Lung (tissue), 16 donors: ENCODE results near the gene FEV. TPM values are rescaled to one million over a fixed set of nuclear protein-coding genes. Genes with fewer than 3 reads are reported as not detected.

Experiments
- ATAC-seq: fragments of 200-7000 bp; cut with Tn5 transposase; one replicate; pipeline ENCODE4 v1.9.1; 2020; ENCODE audit warnings: moderate number of reproducible peaks; ENCODE audit not compliant: insufficient read depth, low FRiP score
- DNase-seq, 3 donors: peaks; one replicate each; pipeline ENCODE4 v3.0.0-alpha.2; 2013 to 2017
- H3K27ac ChIP-seq, 2 donors: one replicate each; pipeline ENCODE4 v1.5.1; 2013; ENCODE audit warnings: mild to moderate bottlenecking in 2 of 2, moderate library complexity in 2 of 2, control low read depth in 1 of 2, inconsistent platforms in 1 of 2, low read depth in 1 of 2, low read length in 1 of 2
- H3K27me3 ChIP-seq, 3 donors: one replicate each; pipeline ENCODE4 v1.5.1; 2013; ENCODE audit warnings: low read length in 2 of 3; ENCODE audit not compliant: control insufficient read depth in 3 of 3, insufficient read depth in 3 of 3
- H3K36me3 ChIP-seq, 4 donors: one replicate each; pipeline ENCODE4 v1.5.1; 2013; ENCODE audit warnings: low read length in 4 of 4, mild to moderate bottlenecking in 1 of 4, moderate library complexity in 1 of 4; ENCODE audit not compliant: control insufficient read depth in 4 of 4, insufficient read depth in 4 of 4
- H3K4me1 ChIP-seq, 5 donors: one replicate each; pipeline ENCODE4 v1.5.1; 2013; ENCODE audit warnings: low read length in 5 of 5, mild to moderate bottlenecking in 2 of 5, moderate library complexity in 1 of 5; ENCODE audit not compliant: control insufficient read depth in 5 of 5, insufficient read depth in 5 of 5
- H3K4me3 ChIP-seq: one replicate; pipeline ENCODE4 v1.5.1; 2013; ENCODE audit warnings: mild to moderate bottlenecking, control low read depth, moderate library complexity
- H3K9ac ChIP-seq, 2 donors: one replicate each; pipeline ENCODE4 v1.5.1; 2013; ENCODE audit warnings: low read length in 2 of 2, control low read depth in 1 of 2; ENCODE audit not compliant: insufficient read depth in 1 of 2
- H3K9me3 ChIP-seq, 4 donors: one replicate each; pipeline ENCODE4 v1.5.1; 2013; ENCODE audit warnings: low read length in 3 of 4, mild to moderate bottlenecking in 1 of 4, moderate library complexity in 1 of 4; ENCODE audit not compliant: control insufficient read depth in 4 of 4, insufficient read depth in 3 of 4
- WGBS, 2 donors: extraction: QIAGEN DNeasy Blood & Tissue Kit; methylation state at CpG; one replicate each; pipeline ENCODE4 v1.1.7; 2013; 5-methylcytosine and 5-hydroxymethylcytosine counted together
- long read RNA-seq, 5 donors: transcript quantifications; one replicate each; lab custom pipeline, GENCODE V29; 2026
- polyA plus RNA-seq, 2 donors: library from polyadenylated mRNA; stranded (reverse); fragments of 200-250 nt; gene quantifications; one replicate each; pipeline ENCODE4 v1.2.1, GENCODE V29; 2013
- total RNA-seq, 2 donors: library from RNA; depleted of rRNA in 1 of 2; stranded (reverse); fragments of >200 nt in 1 of 2; gene quantifications; one replicate each; pipeline ENCODE4 v1.2.1, GENCODE V29; 2014 to 2021
- TF ChIP-seq, protein P1 (sequence below): IDR thresholded peaks from 2 replicates; pipeline ENCODE4 v1.5.1; 2012; ENCODE audit warnings: mild to moderate bottlenecking; ENCODE audit errors: control extremely low read depth, extremely low read depth
- donor health status: control.
- donor health status: control.
- donor health status: Bipolar disorder and iron deficiency.
- donor health status: healthy.
- donor health status: DM: yes; HTN: yes; CAD: no.

The FEV gene
- total RNA-seq (not detected), polyA plus RNA-seq (not detected)
- long read RNA-seq, donor 1 = 0 reads
- long read RNA-seq, donor 2 = 0 reads
- long read RNA-seq, donor 3 = 0 reads
- long read RNA-seq, donor 4 = 0 reads
- long read RNA-seq, donor 5 = 0 reads

DNA sequence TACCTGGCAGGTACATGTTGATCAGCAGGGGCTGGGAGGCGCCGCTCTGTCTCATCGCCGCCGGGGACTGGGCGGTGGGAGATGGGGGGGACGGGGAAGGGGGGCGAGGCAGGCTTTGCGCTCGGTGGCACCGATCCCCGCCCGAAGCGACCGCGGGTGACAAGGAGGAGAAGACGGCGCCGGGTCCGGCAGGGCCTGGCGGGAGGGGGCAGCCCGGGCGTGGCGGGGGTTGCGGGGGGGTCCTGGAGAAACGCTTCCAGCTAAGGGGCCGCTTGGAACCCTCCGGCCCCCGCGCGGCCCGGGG lies at the start of gene FEV:
Gene FEV, minus strand, starts transcription at position 164 of the 304 bp plus-strand sequence. Its CDS starts 109 bp downstream, at position 55.
- 1 to 3% methylated on average over 17 to 32 of the region's 32 CpGs for WGBS, 2 donors
- H3K4me3 ChIP-seq = no peak within 1 kb of the TSS
- no peak for DNase-seq

GRCh38 chr2:219032051-219032745 lies 47.2 kb upstream of the FEV start:
- DNase-seq = no peak
- Histone ChIP-seq H3K4me1 (no peaks in the 10 kb centered on the region), H3K9me3 (no peaks in the 10 kb centered on the region), H3K4me3 (no peak overlapping the region), H3K27ac (no peak overlapping the region), H3K9ac (no peak overlapping the region), H3K36me3 (no peaks in the 10 kb centered on the region), H3K27me3 (peaks cover 0 to 3% (median 0%) of the 10 kb centered on the region in 3 donors)
- TF ChIP-seq, protein P1, sequence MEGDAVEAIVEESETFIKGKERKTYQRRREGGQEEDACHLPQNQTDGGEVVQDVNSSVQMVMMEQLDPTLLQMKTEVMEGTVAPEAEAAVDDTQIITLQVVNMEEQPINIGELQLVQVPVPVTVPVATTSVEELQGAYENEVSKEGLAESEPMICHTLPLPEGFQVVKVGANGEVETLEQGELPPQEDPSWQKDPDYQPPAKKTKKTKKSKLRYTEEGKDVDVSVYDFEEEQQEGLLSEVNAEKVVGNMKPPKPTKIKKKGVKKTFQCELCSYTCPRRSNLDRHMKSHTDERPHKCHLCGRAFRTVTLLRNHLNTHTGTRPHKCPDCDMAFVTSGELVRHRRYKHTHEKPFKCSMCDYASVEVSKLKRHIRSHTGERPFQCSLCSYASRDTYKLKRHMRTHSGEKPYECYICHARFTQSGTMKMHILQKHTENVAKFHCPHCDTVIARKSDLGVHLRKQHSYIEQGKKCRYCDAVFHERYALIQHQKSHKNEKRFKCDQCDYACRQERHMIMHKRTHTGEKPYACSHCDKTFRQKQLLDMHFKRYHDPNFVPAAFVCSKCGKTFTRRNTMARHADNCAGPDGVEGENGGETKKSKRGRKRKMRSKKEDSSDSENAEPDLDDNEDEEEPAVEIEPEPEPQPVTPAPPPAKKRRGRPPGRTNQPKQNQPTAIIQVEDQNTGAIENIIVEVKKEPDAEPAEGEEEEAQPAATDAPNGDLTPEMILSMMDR = no peak
- WGBS, 2 donors = 81 to 85% methylated on average over 23 of the region's 23 CpGs
- ATAC-seq = no peak

More for the DNA sequence above, at the start of gene FEV:
- no peak for ATAC-seq
- no peaks in the 10 kb centered on the region for H3K36me3 ChIP-seq
- no peak within 1 kb of the TSS for H3K27ac ChIP-seq
- no peak within 1 kb of the TSS for H3K9ac ChIP-seq
- peaks cover 18 to 87% (median 78%) of the 10 kb centered on the region in 3 donors for H3K27me3 ChIP-seq
- peaks cover 0 to 3% (median 0%) of the 10 kb centered on the region in 4 donors for H3K9me3 ChIP-seq
- H3K4me1 ChIP-seq = peaks cover 0 to 27% (median 5%) of the 10 kb centered on the region in 5 donors
- TF ChIP-seq, protein P1 = no peak

- Histone ChIP-seq H3K4me1 (no peaks in the 10 kb centered on the region), H3K4me3 (no peak overlapping the region), H3K27me3 (peaks cover 0 to 3% (median 0%) of the 10 kb centered on the region in 3 donors), H3K9ac (no peak overlapping the region), H3K27ac (no peak overlapping the region), H3K9me3 (no peaks in the 10 kb centered on the region), H3K36me3 (no peaks in the 10 kb centered on the region)
- no peak for DNase-seq
- ATAC-seq = no peak
- TF ChIP-seq, protein P1 = no peak
- WGBS, 2 donors = 78 to 83% methylated on average over 21 of the region's 21 CpGs
Observed at GRCh38 chr2:219031005-219031738, 46.2 kb upstream of the FEV start.
